ENCODE measurements around the gene RALGAPA2. TPM values are rescaled to one million over a fixed set of nuclear protein-coding genes. Genes with fewer than 3 reads are reported as not detected.

RALGAPA2 gene
- total and polyA plus RNA-seq, 2 donors (not counting 3 experiments of a cell fraction or from before 2014, with no cell fraction given) = 10.0 to 46.8 TPM

DNA sequence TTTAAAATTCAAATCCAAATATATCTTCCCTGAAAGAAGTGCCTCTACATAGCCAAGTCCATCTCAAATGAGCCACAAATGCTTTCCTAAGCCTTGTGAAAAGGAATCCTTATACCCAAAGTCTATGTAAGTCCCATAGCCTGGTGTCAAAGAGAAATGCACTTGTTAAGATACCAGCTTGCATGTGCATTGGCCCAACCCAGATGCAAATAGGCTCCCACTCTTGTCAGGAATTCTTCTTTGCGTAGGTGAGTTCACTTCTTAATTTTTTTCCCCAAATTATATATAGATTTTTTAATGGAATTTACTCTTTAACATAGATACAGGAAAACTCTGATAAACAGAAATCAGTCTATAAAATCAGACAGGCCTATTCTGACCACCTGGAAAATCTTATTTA, 105.6 kb downstream of the RALGAPA2 start:
- POLR2A ChIA-PET = no interaction called here
- H3K9me3 ChIP-seq (replicated peaks; ENCODE audit: control insufficient read depth, insufficient read depth, low read length) = no peaks in the 10 kb centered on the region
- no peak for DNase-seq (ENCODE audit: low read depth, low spot score)
- H2AFZ ChIP-seq (ENCODE audit: low read depth, low read length) = no peak overlapping the region
- H3K4me3 ChIP-seq (replicated peaks in 1 of 3; ENCODE audit: insufficient read depth in 1 of 3, low read depth in 1 of 3, low read length in 3 of 3) = no peak overlapping the region
- no TSS peak for BruUV-seq (replicated peaks)
- intact Hi-C loops (cut with micrococcal nuclease) (no loop called here), dilution Hi-C loops (cut with MboI; ENCODE audit: extremely low pct_ligation_motif_present, low sequenced_read_pairs) (no loop called here)
- CTCF ChIA-PET = no interaction called here
- H3K79me2 ChIP-seq (ENCODE audit: control insufficient read depth, insufficient read depth, low read length) = no peaks in the 10 kb centered on the region
- TF ChIP-seq POLR2AphosphoS5 (IDR thresholded peaks at IDR 0.05; ENCODE audit: insufficient read depth, low read depth, low read length) (no peak), MYC (IDR thresholded peaks at IDR 0.05; ENCODE audit: low read depth, low read length) (no peak), CTCF (IDR thresholded peaks at IDR 0.05; ENCODE audit: extremely low read depth in 1 of 2, insufficient read depth in 1 of 2, low read depth in 1 of 2, low read length in 2 of 2) (no peak), JUN (IDR thresholded peaks at IDR 0.05; ENCODE audit: borderline replicate concordance, insufficient read depth, insufficient read length, low read depth) (no peak)
- no peak overlapping the region for H3K4me2 ChIP-seq (ENCODE audit: insufficient read depth, low read length)
- no peak overlapping the region for H3K27ac ChIP-seq (ENCODE audit: insufficient read depth, low read depth, low read length)
- H3K36me3 ChIP-seq (ENCODE audit: control insufficient read depth in 2 of 2, extremely low read depth in 1 of 2, insufficient read depth in 2 of 2, low read length in 2 of 2) = peaks cover 2% of the 10 kb centered on the region in 2 experiments
- no peak for FAIRE-seq
- H4K20me1 ChIP-seq (replicated peaks; ENCODE audit: control insufficient read depth, extremely low read depth, insufficient read depth, low read length) = no peaks in the 10 kb centered on the region
- H3K9ac ChIP-seq (replicated peaks; ENCODE audit: extremely low read depth, insufficient read depth, low read length) = no peak overlapping the region
- no peaks in the 10 kb centered on the region for H3K27me3 ChIP-seq (ENCODE audit: control insufficient read depth in 2 of 2, insufficient read depth in 2 of 2, low read length in 2 of 2)
- peaks cover 6% of the 10 kb centered on the region for H3K9me1 ChIP-seq (replicated peaks; ENCODE audit: control insufficient read depth, extremely low read depth, insufficient read depth, low read length)
- H3K4me1 ChIP-seq (ENCODE audit: control insufficient read depth, extremely low read depth, insufficient read depth, low read length) = no peaks in the 10 kb centered on the region

GRCh38 chr20:20606050-20606449, 106.4 kb downstream of the RALGAPA2 start:
- no peaks in the 10 kb centered on the region for H4K20me1 ChIP-seq (replicated peaks; ENCODE audit: control insufficient read depth, extremely low read depth, insufficient read depth, low read length)
- TF ChIP-seq POLR2AphosphoS5 (IDR thresholded peaks at IDR 0.05; ENCODE audit: insufficient read depth, low read depth, low read length) (no peak), POLR2A (IDR thresholded peaks at IDR 0.05; ENCODE audit: low read depth, low read length) (no peak), FOS (IDR thresholded peaks at IDR 0.05; ENCODE audit: borderline replicate concordance, insufficient read depth, low read length) (no peak), MYC (IDR thresholded peaks at IDR 0.05; ENCODE audit: low read depth, low read length) (no peak), JUN (IDR thresholded peaks at IDR 0.05; ENCODE audit: borderline replicate concordance, insufficient read depth, insufficient read length, low read depth) (no peak), CTCF (IDR thresholded peaks at IDR 0.05; ENCODE audit: extremely low read depth in 1 of 2, insufficient read depth in 1 of 2, low read depth in 1 of 2, low read length in 2 of 2) (no peak)
- CTCF ChIA-PET = interaction anchor here (0.9 to 1.4 kb wide), 2 partner anchors 10 to 12 kb away, joined by 3 to 11 read pairs; no protein-coding TSS in a partner anchor
- H3K9me1 ChIP-seq (replicated peaks; ENCODE audit: control insufficient read depth, extremely low read depth, insufficient read depth, low read length) = peaks cover 6% of the 10 kb centered on the region
- H3K79me2 ChIP-seq (ENCODE audit: control insufficient read depth, insufficient read depth, low read length) = no peaks in the 10 kb centered on the region
- DNase-seq (ENCODE audit: low read depth, low spot score) (peak; percentile 12), FAIRE-seq (no peak)
- H3K27me3 ChIP-seq (ENCODE audit: control insufficient read depth in 2 of 2, insufficient read depth in 2 of 2, low read length in 2 of 2) = no peaks in the 10 kb centered on the region
- no TSS peak for BruUV-seq (replicated peaks)
- no peak overlapping the region for H3K27ac ChIP-seq (ENCODE audit: insufficient read depth, low read depth, low read length)
- H3K4me3 ChIP-seq (replicated peaks in 1 of 3; ENCODE audit: insufficient read depth in 1 of 3, low read depth in 1 of 3, low read length in 3 of 3) = no peak overlapping the region
- POLR2A ChIA-PET = no interaction called here
- H3K9me3 ChIP-seq (replicated peaks; ENCODE audit: control insufficient read depth, insufficient read depth, low read length) = no peaks in the 10 kb centered on the region
- dilution Hi-C loops (cut with MboI; ENCODE audit: extremely low pct_ligation_motif_present, low sequenced_read_pairs) (no loop called here), intact Hi-C loops (cut with micrococcal nuclease) (no loop called here)
- no peak overlapping the region for H3K4me2 ChIP-seq (ENCODE audit: insufficient read depth, low read length)
- H3K36me3 ChIP-seq (ENCODE audit: control insufficient read depth in 2 of 2, extremely low read depth in 1 of 2, insufficient read depth in 2 of 2, low read length in 2 of 2) = peaks cover 0 to 2% of the 10 kb centered on the region in 2 experiments
- no peak overlapping the region for H3K9ac ChIP-seq (replicated peaks; ENCODE audit: extremely low read depth, insufficient read depth, low read length)
- H2AFZ ChIP-seq (ENCODE audit: low read depth, low read length) = no peak overlapping the region
- peaks cover 1% of the 10 kb centered on the region for H3K4me1 ChIP-seq (ENCODE audit: control insufficient read depth, extremely low read depth, insufficient read depth, low read length)

Data from endothelial cell of umbilical vein (primary cell).